Activated naive CD8-positive, alpha-beta T cell treated with anti-CD3 and anti-CD28 coated beads, Interleukin-2, amount 10 ng/mL, durations not matched to agents 7 days and 5 days (primary cell): ENCODE measurements around the gene ICE1. TPM values are rescaled to one million over a fixed set of nuclear protein-coding genes. Genes with fewer than 3 reads are reported as not detected.
"Not testable (repeated sequence)": the region's sequence is repeated elsewhere in the genome, so short reads cannot be mapped to it uniquely, and the experiment has no call there.

Source experiments
- ATAC-seq: fragments of 150-1000 bp; cut with Tn5 transposase; one replicate; pipeline ENCODE4 v1.10.0; 2021; ENCODE audit warnings: low read depth, moderate library complexity
- POLR2A ChIA-PET: fragments of 350-600 bp; sonication (Branson Sonifier 250); formaldehyde crosslinking; loops from one replicate; lab custom pipeline; 2021; ENCODE audit warnings: antibody characterized with exemption; lab: Charles Lee
- DNase-seq: peaks from one replicate; pipeline ENCODE4 v3.0.0; 2021
- H3K27ac Mint-ChIP-seq: one replicate; pipeline ENCODE4 v1.8.0; 2022; ENCODE audit warnings: mild to moderate bottlenecking, mixed read lengths
- H3K27me3 Mint-ChIP-seq: one replicate; pipeline ENCODE4 v1.8.0; 2022; ENCODE audit warnings: mild to moderate bottlenecking, moderate library complexity, mixed read lengths
- H3K36me3 Mint-ChIP-seq: one replicate; pipeline ENCODE4 v1.8.0; 2021; ENCODE audit warnings: mild to moderate bottlenecking, mixed read lengths
- H3K4me1 Mint-ChIP-seq: one replicate; pipeline ENCODE4 v1.8.0; 2021; ENCODE audit warnings: mixed read lengths
- H3K4me3 Mint-ChIP-seq: one replicate; pipeline ENCODE4 v1.8.0; 2022; ENCODE audit warnings: mild to moderate bottlenecking, moderate library complexity, mixed read lengths
- H3K9me3 Mint-ChIP-seq: one replicate; pipeline ENCODE4 v1.8.0; 2021; ENCODE audit warnings: mixed read lengths
- total RNA-seq, 2 experiments: library from RNA; stranded (reverse); gene quantifications; one replicate each; pipeline ENCODE4 v1.2.3, GENCODE V29; 2021

The ICE1 gene
- total RNA-seq, 2 experiments from 2014 or later: 33.0 to 34.5 TPM

- peaks cover 4% of the 10 kb centered on the region for H3K36me3 Mint-ChIP-seq
- ATAC-seq: peak; percentile 95
- POLR2A ChIA-PET: interaction anchor here (0.5 to 1.4 kb wide), 2 partner anchors 73 to 78 kb away, joined by 3 to 5 read pairs; no protein-coding TSS in a partner anchor
- peak overlapping the region; percentile 76 for H3K4me3 Mint-ChIP-seq
- DNase-seq: peak; percentile 87
- no peak overlapping the region for H3K27ac Mint-ChIP-seq
- peaks cover 28% of the 10 kb centered on the region for H3K27me3 Mint-ChIP-seq
- no peaks in the 10 kb centered on the region for H3K9me3 Mint-ChIP-seq
- peaks cover 26% of the 10 kb centered on the region for H3K4me1 Mint-ChIP-seq
These were observed 72.3 kb downstream of the ICE1 start for GRCh38 chr5:5494489-5495402.

GRCh38 chr5:5497152-5497788, 74.8 kb downstream of the ICE1 start:
- ATAC-seq: no peak

GRCh38 chr5:5499442-5499841, 77.0 kb downstream of the ICE1 start:
- Mint-ChIP-seq H3K9me3 (peaks cover 2% of the 10 kb centered on the region), H3K36me3 (peaks cover under 1% of the 10 kb centered on the region), H3K4me3 (no peak overlapping the region), H3K27ac (no peak overlapping the region), H3K4me1 (peaks cover 16% of the 10 kb centered on the region), H3K27me3 (peaks cover 42% of the 10 kb centered on the region)
- DNase-seq (no peak), ATAC-seq (no peak)
- POLR2A ChIA-PET: no interaction called here

More at GRCh38 chr5:5497152-5497788, 74.8 kb downstream of the ICE1 start:
- peaks cover 32% of the 10 kb centered on the region for H3K27me3 Mint-ChIP-seq
- peaks cover 4% of the 10 kb centered on the region for H3K36me3 Mint-ChIP-seq
- H3K4me1 Mint-ChIP-seq: peaks cover 26% of the 10 kb centered on the region
- no peak overlapping the region for H3K27ac Mint-ChIP-seq
- no peaks in the 10 kb centered on the region for H3K9me3 Mint-ChIP-seq
- no peak for DNase-seq
- no peak overlapping the region for H3K4me3 Mint-ChIP-seq
- POLR2A ChIA-PET: interaction anchor here (0.6 to 1.0 kb wide), 2 partner anchors 871 to 881 kb away, joined by 3 read pairs; partner anchors contain the start of gene MED10

DNA sequence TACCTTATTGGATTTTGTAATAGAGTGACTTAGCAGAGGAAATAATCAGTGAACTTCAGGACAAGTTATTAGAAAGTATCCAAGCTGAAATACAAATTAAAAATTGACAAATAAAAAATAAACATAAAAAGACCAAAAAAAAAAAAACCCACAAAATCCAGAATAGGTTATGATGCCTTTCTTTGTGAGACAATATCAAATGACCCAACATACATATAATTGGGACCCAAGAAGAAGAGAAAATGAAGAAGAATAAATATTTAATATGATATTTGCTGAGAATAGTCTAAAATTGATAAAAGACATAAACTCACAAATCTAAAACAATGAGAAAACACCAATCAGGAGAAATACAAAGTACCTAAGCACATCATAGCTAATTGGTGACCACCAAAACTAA, 81.8 kb downstream of the ICE1 start:
- Mint-ChIP-seq H3K9me3 (peaks cover 7% of the 10 kb centered on the region), H3K27me3 (peaks cover 36% of the 10 kb centered on the region), H3K4me1 (peaks cover 5% of the 10 kb centered on the region), H3K4me3 (no peak overlapping the region), H3K36me3 (peaks cover 5% of the 10 kb centered on the region), H3K27ac (no peak overlapping the region)
- ATAC-seq (no peak), DNase-seq (no peak)
- POLR2A ChIA-PET: interaction anchor here (0.6 kb wide), 1 partner anchor 67 kb away, joined by 6 read pairs; no protein-coding TSS in a partner anchor

- Mint-ChIP-seq H3K4me3 (no peak overlapping the region), H3K36me3 (peaks cover 5% of the 10 kb centered on the region), H3K4me1 (peaks cover 5% of the 10 kb centered on the region), H3K27ac (no peak overlapping the region), H3K27me3 (peaks cover 43% of the 10 kb centered on the region), H3K9me3 (peaks cover 7% of the 10 kb centered on the region)
- ATAC-seq: no peak
- DNase-seq: no peak
- POLR2A ChIA-PET: no interaction called here
These were observed 83.3 kb downstream of the ICE1 start for GRCh38 chr5:5505815-5506214.

- Mint-ChIP-seq H3K4me3 (no peak overlapping the region), H3K27ac (no peak overlapping the region), H3K36me3 (peaks cover 5% of the 10 kb centered on the region), H3K9me3 (peaks cover 7% of the 10 kb centered on the region), H3K4me1 (peaks cover 5% of the 10 kb centered on the region), H3K27me3 (peaks cover 33% of the 10 kb centered on the region)
- no peak for DNase-seq
- no peak for ATAC-seq
- POLR2A ChIA-PET: no interaction called here
These were observed 85.9 kb downstream of the ICE1 start for GRCh38 chr5:5508391-5508790.

DNA sequence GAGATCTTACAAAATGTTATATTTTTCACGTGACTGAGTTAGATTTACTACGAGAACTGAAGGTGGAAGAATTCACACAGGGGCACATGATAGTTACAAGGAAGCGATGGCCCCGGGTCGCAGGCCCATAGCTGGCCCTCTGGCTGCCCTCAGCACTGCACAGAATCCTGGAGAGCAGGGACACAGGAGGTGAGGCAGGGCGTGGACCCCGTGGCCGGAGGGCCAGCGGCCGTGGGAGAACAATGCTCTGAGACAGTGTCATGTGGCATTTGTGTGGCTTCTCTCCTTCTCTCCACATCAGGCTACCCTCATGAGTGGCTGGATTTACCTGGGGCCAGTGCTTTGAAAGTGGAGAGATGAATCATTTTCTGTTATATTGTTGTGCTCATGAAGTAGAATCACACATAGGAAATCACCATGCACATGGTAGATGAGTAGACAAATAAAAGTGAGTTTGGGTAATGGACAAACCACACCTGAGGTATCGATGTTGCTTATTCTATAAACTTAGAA, 89.5 kb downstream of the ICE1 start:
- Mint-ChIP-seq H3K4me3 (no peak overlapping the region), H3K27me3 (peaks cover 18% of the 10 kb centered on the region), H3K4me1 (no peaks in the 10 kb centered on the region), H3K9me3 (no peaks in the 10 kb centered on the region), H3K27ac (no peak overlapping the region), H3K36me3 (no peaks in the 10 kb centered on the region)
- POLR2A ChIA-PET: no interaction called here
- DNase-seq (no peak), ATAC-seq (no peak)

DNA sequence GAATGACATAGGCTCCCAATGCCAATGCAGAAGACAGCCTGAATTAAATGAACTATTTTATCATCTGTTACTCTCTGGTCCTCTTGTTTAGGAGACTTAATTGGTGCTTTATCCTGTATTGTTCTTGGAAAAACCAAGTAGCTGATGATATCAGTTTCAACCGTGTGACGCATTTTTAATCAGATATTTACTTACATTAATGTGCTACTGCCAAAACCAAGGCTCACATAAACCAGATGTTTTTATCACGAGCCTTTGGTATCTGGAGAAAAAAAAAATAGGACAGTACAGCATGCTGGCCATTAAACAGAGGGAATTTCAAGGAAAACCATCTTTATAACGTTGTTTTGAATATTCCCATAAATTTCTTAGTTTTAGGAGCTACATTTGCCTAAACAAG, 90.1 kb downstream of the ICE1 start:
- DNase-seq: no peak
- POLR2A ChIA-PET: no interaction called here
- Mint-ChIP-seq H3K4me3 (no peak overlapping the region), H3K27ac (no peak overlapping the region), H3K27me3 (peaks cover 18% of the 10 kb centered on the region), H3K4me1 (no peaks in the 10 kb centered on the region), H3K9me3 (no peaks in the 10 kb centered on the region), H3K36me3 (no peaks in the 10 kb centered on the region)
- ATAC-seq: no peak

DNA sequence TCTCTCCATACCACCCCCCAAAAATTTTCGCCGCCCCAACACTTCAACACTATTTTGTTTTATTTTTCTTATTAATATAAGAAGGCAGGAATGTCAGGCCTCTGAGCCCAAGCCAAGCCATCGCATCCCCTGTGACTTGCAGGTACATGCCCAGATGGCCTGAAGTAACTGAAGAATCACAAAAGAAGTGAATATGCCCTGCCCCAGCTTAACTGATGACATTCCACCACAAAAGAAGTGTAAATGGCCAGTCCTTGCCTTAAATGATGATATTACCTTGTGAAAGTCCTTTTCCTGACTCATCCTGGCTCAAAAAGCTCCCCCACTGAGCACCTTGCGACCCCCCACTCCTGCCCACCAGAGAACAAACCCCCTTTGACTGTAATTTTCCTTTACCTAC, 98.1 kb downstream of the ICE1 start:
- H3K27me3 Mint-ChIP-seq, H3K27ac Mint-ChIP-seq, POLR2A ChIA-PET, H3K9me3 Mint-ChIP-seq, H3K4me3 Mint-ChIP-seq, DNase-seq, ATAC-seq: not testable (repeated sequence)
- peaks cover 15% of the 10 kb centered on the region for H3K36me3 Mint-ChIP-seq
- H3K4me1 Mint-ChIP-seq: peaks cover 21% of the 10 kb centered on the region

DNA sequence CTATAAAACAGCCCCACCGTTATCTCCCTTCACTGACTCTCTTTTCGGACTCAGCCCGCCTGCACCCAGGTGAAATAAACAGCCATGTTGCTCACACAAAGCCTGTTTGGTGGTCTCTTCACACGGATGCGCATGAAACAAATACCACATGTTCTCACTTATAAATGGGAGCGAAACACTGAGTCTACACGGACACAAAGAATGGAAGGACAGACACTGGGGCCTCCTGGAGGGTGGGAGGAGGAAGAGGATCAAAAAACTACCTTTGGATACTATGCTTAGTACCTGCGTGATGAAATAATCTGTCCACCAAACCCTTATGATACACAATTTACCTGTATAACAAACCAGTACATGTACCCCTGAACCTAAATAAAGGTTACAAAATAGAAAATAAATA, 98.6 kb downstream of the ICE1 start:
- DNase-seq (no peak), ATAC-seq (no peak)
- H3K4me1 Mint-ChIP-seq: peaks cover 21% of the 10 kb centered on the region
- peaks cover 19% of the 10 kb centered on the region for H3K36me3 Mint-ChIP-seq
- peaks cover 2% of the 10 kb centered on the region for H3K27me3 Mint-ChIP-seq
- H3K4me3 Mint-ChIP-seq: no peak overlapping the region
- H3K9me3 Mint-ChIP-seq: peaks cover 7% of the 10 kb centered on the region
- no peak overlapping the region for H3K27ac Mint-ChIP-seq
- POLR2A ChIA-PET: no interaction called here

GRCh38 chr5:5521478-5521877, 99.0 kb downstream of the ICE1 start:
- Mint-ChIP-seq H3K27me3 (no peaks in the 10 kb centered on the region), H3K27ac (no peak overlapping the region)
- POLR2A ChIA-PET: no interaction called here

GRCh38 chr5:5522336-5522735, 99.9 kb downstream of the ICE1 start:
- H3K36me3 Mint-ChIP-seq: peaks cover 22% of the 10 kb centered on the region
- DNase-seq (no peak), ATAC-seq (no peak)
- no peak overlapping the region for H3K4me3 Mint-ChIP-seq
- H3K27me3 Mint-ChIP-seq: no peaks in the 10 kb centered on the region
- peaks cover 21% of the 10 kb centered on the region for H3K4me1 Mint-ChIP-seq
- POLR2A ChIA-PET: interaction anchor here (0.6 kb wide), 1 partner anchor 43 kb away, joined by 5 read pairs; no protein-coding TSS in a partner anchor
- no peak overlapping the region for H3K27ac Mint-ChIP-seq
- H3K9me3 Mint-ChIP-seq: peaks cover 8% of the 10 kb centered on the region

More at GRCh38 chr5:5521478-5521877, 99.0 kb downstream of the ICE1 start:
- DNase-seq (no peak), ATAC-seq (no peak)
- Mint-ChIP-seq H3K9me3 (peaks cover 7% of the 10 kb centered on the region), H3K4me3 (no peak overlapping the region), H3K4me1 (peaks cover 21% of the 10 kb centered on the region), H3K36me3 (peaks cover 21% of the 10 kb centered on the region)

GRCh38 chr5:5523066-5523505, 100.6 kb downstream of the ICE1 start:
- Mint-ChIP-seq H3K27ac (peak overlapping the region; percentile 82), H3K27me3 (no peaks in the 10 kb centered on the region), H3K9me3 (peaks cover 10% of the 10 kb centered on the region), H3K4me1 (peaks cover 21% of the 10 kb centered on the region), H3K36me3 (peaks cover 24% of the 10 kb centered on the region), H3K4me3 (peak overlapping the region; percentile 64)
- POLR2A ChIA-PET: interaction anchor here (0.6 kb wide), 1 partner anchor 43 kb away, joined by 5 read pairs; no protein-coding TSS in a partner anchor
- ATAC-seq: peak; percentile 93
- no peak for DNase-seq
